ENCODE data around the gene NINL.
"Not testable (repeated sequence)": the region's sequence is repeated elsewhere in the genome, so short reads cannot be mapped to it uniquely, and the experiment has no call there.

Gene NINL

GRCh38 chr20:25584905-25585704, at the start of gene NINL:
Gene NINL, minus strand, starts transcription at chr20:25585531. Its CDS starts 58,944 bp downstream, at chr20:25526587.
- DNase-seq (ENCODE audit: low read depth): peak; percentile 59

DNA sequence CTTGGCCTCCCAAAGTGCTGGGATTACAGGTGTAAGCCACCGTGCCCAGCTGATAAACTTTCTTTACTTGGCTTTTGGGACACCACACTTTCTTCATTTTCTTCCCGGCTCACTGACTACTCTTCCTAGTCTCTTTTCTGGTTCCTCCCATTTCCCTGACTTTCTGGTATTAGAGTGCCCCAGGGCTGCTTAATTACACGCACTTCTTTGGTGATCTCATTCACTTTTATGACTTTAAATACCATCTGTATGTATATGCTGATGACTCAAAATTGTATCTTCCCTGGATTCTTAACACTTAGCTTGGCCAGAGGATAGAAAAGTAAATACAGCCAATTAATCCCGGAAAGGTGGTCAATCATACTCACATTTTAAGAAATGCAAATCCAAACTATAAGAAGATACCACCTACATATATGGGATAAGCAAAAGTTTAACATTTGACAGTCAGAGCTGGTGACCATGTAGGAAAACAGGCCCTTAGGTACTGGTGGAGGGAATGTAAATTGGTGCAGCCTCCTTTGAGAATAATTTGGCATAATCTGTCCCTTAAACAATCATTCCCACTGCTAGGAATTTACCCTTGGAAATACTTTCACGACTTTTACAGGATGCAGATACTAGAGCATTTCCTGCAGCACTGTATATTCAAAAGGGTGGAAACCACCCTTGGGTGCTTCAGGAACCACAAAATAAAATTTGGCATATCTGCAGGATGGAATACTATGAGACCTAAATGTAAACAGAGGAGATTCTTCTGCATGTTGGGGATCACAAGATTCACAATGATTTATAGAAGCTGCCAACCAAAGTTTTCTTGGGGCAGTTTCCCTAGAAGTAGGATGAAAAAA, 47.8 kb upstream of the NINL start:
- no peak for DNase-seq (ENCODE audit: low read depth)

- not testable (repeated sequence) for DNase-seq (ENCODE audit: low read depth)
Measured at GRCh38 chr20:25630615-25631014, 45.3 kb upstream of the NINL start.

DNA sequence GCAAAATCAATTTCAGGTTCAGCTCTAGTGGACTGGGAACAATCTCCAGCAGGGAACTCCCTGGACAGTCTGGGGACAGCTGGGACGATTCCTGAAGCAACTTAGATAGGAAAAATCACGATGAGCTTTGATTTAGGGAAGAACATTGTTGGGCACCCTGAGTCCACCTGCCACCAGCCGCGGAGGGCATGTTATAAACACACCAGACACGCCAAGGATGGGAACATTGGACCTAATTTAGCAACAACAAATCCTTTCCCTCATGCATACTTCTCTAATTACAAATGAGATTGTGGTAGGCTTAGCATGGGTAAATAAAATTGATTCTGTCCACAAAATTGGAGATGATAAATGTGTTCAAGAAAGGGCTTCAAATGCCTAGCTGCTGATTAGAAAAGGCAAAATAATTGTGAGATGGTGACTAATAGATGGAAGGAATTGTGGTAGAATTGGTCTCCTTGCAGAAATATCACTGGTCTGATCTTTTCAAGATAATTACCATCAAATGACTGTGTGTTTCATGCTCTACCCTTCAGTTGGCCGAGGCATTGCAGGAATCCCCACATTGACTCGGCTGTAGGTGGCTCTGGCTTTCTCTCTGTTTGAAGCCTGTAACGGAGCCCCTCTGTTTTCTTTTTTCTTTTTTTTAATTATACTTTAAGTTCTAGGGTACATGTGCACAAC, 44.6 kb upstream of the NINL start:
- no peak for DNase-seq (ENCODE audit: low read depth)

DNA sequence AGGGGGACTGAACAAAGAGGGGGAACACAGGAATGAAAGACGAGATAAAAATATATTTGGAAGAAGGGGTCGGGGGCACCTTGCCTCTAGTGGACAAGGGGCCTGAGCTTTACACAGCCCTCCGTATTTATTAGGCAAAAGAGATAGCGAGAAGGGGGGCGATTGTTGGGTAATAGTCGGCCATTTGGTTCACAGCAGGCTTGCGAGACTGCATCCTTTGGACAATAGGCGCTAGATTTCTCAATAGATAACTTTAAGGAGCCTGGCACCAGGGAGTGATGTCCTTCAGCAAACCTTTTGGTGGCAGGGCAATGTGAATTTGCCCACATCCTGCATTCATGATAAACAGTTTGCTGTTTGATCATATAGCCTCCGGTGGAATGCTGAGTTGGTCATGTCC, 41.4 kb upstream of the NINL start:
- DNase-seq (ENCODE audit: low read depth): no peak

- no peak for DNase-seq (ENCODE audit: low read depth)
Measured at GRCh38 chr20:25624500-25624939, 39.2 kb upstream of the NINL start.

DNA sequence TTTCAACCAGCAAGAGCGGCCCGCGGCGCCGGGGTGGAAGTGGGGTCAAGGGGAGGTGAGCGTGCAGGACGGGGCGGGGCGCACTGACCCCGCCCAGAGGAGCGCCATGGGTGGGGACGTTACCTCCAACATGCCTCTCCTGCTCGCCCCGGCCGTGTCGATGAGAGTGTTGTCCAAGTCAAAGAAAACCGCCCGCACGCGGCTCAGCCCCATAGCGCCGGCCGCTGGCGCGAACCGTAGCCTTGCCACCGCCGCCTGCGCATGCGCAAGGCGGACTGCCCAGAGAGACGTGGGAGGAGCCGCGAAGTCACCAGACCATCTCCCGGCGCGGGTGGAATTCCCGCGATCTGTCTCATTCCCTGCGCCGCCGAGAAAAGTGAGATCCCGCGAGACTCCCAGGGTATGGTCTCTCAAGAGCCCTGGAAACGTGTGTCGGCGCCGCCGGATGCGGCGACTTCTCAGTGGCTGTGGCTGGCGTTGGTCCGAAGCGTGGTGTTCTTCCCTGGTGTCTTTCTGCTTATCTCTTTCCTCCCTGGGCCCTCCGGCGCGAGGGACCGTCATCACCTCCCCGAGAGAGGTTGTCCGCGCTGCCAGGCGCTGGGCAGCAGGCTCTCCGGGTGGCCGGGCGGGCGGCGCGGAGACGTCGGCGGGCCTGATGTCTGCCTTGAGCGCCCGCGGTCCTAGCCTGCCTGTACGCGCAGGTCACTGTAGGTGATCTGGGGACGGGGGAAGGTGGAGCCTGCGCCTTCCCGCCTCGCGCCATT, 38.6 kb upstream of the NINL start, which contains the start of gene NANP:
Gene NANP (minus strand): TSS at position 279 of the 764 bp plus-strand sequence. CDS start 66 bp downstream, at position 213.
- peak; percentile 98 for DNase-seq (ENCODE audit: low read depth)

DNA sequence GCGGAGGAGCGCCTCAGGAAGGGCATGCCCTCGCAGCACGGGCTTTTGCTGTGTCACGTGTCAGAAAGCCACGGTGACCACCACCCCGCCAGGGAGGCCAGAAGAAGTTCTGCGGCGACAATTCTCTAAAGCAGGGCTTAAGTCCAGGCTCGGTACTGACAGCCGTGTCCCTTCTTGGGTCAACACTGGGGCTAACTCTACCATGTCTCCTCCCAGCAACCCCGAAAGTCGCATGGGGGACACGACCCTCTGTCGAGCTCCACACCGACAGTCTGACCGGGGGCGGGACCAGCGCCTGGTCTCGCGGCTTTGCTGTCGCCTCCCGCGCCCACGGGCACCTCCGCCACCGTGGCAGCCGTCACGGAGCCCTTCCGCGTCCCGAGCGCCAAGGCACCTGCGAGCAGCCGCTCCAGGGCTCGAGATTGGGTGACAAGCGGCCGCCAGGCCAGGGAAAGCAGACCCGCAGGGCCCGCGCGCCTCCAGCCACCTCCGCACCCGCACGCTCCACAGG, 37.9 kb upstream of the NINL start:
- DNase-seq (ENCODE audit: low read depth): peak; percentile 36

DNA sequence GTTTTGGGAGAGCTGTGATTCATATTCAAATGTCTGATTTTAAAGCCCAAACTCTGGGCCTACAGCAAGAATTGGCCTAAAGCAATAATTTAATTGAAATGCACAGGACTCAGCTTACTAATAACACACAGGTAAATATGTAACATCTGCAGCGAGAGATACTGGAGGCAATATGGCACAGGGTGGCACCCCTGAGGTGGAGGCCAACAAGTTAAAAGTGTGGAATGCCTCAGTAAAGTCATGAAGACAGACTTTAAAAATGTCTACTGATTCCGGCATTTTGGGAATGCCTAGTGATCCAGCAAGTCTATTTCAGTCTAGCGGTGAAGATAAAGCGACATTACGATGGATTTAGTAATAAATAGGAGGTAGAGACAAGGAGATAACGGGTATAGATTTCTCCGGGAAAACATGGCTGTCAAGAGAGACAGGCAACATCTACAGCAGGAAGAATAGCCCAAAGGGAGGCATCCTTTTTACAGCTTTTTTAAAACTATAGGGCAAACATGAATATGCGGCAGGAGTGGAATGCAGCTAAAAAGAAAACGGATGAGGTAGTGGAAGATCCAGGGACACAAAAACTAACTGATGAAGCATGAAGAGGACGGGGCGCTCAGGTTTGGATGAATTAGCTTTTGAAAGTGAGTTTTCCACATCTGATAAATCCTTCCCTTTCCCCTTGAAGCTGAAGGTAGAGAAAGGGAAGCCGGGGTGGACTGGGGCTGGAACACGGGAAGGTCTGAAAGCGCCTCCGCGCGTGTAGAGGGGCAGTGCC, 37.3 kb upstream of the NINL start:
- DNase-seq (ENCODE audit: low read depth): no peak

- no peak for DNase-seq (ENCODE audit: low read depth)
Measured at GRCh38 chr20:25622049-25622448, 36.7 kb upstream of the NINL start.

DNA sequence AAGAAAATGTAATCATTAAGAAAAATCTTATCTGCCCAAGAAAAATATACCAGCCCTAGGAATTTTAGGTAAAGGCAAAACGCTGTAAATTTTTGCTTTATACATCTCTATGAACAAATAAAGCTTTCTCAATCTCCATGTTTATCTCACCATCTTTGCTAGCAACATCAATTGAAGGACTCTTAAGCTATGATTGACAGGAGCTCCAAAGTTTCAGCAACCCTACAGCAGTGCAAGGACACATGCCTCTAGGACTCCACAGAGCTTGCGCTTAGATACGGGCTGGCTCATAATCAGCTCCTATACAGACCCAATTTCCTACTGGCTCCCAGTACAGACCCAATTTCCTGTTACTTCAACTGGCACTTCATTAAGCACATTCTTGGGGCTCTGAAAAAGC, 34.2 kb upstream of the NINL start:
- no peak for DNase-seq (ENCODE audit: low read depth)

- DNase-seq (ENCODE audit: low read depth): no peak
Measured at GRCh38 chr20:25608774-25609173, 23.4 kb upstream of the NINL start.

DNA sequence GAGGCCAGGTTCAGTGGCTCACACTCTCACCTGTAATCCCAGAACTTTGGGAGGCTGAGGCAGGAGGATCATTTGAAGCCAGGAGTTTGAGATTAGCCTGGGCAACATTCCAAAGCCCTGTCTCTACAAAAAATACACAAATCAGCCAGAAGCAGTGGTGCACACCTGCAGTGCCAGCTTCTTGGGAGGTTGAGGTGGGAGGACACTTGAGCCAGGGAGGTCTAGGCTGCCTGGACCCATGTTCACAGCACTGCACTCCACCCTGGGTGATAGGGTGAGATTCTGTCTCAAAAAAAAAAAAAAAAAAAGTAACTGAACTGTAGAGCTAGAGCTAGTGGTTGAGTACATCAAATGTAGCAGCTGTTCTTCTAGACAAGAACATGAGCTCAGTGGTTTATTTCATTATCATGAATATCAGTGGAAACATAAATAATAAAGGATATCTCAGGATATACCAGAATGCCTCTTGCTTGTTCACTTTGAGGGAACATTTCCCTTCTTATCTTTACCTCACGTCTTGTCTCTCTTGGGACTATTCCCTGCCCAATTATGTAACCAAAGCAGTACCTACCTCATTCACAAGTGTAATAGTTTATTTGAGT, 20.9 kb upstream of the NINL start:
- no peak for DNase-seq (ENCODE audit: low read depth)

- DNase-seq (ENCODE audit: low read depth): no peak
Measured at GRCh38 chr20:25605148-25605547, 19.8 kb upstream of the NINL start.

DNA sequence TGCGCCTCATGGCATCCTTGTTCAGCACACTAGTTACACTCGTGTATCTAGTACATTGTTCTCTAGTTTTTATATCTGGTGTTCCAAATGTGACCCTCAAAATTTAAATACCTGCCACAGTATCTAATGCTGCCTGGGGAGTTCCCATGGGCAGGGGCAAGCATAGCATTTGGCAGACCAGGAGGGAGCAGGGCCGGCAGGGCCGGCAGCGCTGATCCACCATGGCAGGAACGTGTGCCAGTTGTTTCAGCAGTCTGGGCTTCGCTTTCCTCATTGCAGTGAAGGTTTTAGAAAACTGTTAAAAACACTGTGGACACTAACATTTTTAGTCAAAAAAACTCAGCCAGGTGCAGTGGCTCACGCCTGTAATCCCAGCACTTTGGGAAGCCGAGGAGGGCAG, 19.3 kb upstream of the NINL start:
- DNase-seq (ENCODE audit: low read depth): no peak

- DNase-seq (ENCODE audit: low read depth): not testable (repeated sequence)
Measured at GRCh38 chr20:25602914-25603309, 17.6 kb upstream of the NINL start.

DNA sequence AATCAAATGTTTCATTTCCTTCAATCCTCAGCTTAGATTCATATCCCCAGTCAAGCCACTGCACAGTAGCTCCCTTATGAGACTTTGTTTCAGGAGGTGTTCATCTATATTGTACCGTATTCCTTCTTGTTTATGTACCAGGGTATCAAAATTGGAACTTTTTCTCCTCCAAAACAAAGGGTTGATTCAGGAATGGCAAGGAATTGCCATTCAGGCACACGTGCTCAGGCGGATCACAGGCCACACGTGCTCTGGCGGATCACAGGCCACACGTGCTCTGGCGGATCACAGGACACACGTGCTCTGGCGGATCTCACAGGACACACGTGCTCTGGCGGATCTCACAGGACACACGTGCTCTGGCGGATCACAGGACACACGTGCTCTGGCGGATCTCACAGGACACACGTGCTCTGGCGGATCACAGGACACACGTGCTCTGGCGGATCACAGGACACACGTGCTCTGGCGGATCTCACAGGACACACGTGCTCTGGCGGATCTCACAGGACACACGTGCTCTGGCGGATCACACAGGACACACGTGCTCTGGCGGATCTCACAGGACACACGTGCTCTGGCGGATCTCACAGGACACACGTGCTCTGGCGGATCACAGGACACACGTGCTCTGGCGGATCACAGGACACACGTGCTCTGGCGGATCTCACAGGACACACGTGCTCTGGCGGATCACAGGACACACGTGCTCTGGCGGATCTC, 17.0 kb upstream of the NINL start:
- DNase-seq (ENCODE audit: low read depth): not testable (repeated sequence)

DNA sequence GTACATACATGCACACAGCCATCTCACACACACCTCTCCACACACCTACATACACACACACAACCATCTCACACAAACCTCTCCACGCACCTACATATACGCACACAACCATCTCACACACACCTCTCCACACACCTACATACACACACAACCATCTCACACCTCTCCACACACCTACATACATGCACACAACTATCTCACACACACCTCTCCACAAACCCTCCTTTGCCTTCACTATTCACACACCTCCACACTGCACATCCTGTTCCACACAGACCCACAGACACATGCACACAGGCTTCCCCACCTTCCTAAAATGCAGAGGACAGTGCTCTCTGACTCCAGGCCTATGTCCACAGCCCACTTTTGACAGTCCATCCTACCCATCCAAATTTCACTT, 16.3 kb upstream of the NINL start:
- no peak for DNase-seq (ENCODE audit: low read depth)

GRCh38 chr20:25600632-25601031, 15.3 kb upstream of the NINL start:
- DNase-seq (ENCODE audit: low read depth): peak; percentile 40

Measured in iris pigment epithelial cell (primary cell).